ENCODE measurements around the gene BRINP3.

DNA sequence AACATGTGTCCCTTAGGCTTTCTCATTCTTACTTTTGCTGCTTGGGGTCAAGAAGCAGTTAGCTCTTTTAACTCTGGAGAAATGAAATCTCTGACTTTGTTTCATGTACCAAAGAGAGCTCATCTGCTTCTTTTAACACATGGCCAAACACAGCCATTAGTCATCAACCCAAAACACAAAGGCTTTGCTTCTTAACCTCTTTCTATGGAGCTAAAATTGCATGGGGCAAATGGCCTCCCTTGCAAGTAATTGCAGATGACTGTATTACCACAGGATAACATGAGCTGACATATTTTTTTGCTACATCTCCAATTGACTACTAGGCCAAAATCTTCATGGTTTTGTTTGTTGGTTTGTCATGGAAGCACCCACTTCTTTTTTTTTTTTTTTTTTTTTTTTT is 300.9 kb downstream of the BRINP3 start:
- TF ChIP-seq POLR2AphosphoS5 (IDR thresholded peaks at IDR 0.05) (no peak), CTCF (IDR thresholded peaks at IDR 0.05; ENCODE audit: poor library complexity, severe bottlenecking) (no peak), EP300 (conservative IDR thresholded peaks at IDR 0.05; ENCODE audit: poor library complexity, severe bottlenecking) (no peak), SMC3 (conservative IDR thresholded peaks at IDR 0.05; ENCODE audit: poor library complexity) (no peak), TAF1 (IDR thresholded peaks at IDR 0.05; ENCODE audit: low read depth) (no peak), EZH2 (IDR thresholded peaks at IDR 0.05; ENCODE audit: borderline replicate concordance, insufficient read depth, low read length, poor library complexity, severe bottlenecking) (no peak)
